Measurements from ENCODE around the gene RAB4A. TPM values are rescaled to one million over a fixed set of nuclear protein-coding genes. Genes with fewer than 3 reads are reported as not detected.
A peak's percentile ranks its signal among the peaks of the same experiment; 100 is the strongest.

The RAB4A gene, protein sequence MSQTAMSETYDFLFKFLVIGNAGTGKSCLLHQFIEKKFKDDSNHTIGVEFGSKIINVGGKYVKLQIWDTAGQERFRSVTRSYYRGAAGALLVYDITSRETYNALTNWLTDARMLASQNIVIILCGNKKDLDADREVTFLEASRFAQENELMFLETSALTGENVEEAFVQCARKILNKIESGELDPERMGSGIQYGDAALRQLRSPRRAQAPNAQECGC
- 10 to 100 TPM; 24.0 to 47.9 (median 36.9) TPM for total RNA-seq
- polyA plus RNA-seq: 10 to 100 TPM in 1 of 2 donors, 1 to 10 TPM in 1; 9.6 to 11.0 TPM
- 15.7 reads per million, percentile 45 among the genes with 10 or more reads in this experiment for total RNA-seq

DNA sequence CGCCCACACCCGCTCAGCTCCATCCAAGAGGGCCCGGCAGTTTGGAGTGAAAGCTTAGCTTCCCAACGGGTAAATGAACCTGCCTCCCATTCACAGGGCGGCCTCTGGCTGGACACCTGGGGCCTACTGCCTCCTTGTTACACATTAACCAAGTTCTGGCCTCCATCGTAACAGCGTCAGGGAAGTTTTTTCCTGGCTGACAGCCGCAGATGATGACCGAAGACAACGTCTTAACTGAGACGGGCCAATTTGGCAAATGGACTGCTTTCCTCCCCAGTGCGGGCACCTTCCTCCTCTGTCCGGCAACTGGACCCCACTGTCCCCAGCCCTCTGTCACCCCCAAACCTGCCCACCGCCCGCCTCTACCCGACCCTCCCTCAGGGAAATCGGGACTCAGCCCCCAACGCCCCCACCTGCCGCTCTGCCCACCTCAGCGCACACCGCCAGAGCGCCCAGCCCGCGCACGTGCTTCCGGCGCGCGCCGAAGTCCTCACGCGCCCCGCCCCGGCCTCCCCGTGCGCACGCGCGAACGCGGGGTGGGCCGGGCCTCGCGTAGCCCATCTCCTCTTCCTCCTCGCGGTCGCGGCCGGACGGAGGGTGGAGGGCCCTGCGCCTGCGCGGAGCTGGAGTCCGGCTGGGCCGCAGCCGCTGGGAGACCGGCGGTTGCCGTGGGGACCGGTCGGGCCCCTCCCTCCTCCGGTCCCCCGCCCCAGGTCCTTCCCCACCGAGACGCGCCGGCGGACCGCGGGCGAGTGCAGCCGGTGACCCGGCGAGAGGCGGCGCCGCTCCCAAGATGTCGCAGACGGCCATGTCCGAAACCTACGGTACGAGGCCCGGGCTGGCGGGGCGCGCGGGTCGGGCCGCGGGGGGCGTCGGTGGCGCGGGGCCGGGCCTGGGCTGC is at the start of gene RAB4A:
Gene RAB4A (plus strand): TSS at position 565 of the 901 bp plus-strand sequence. CDS start 229 bp downstream, at position 794.
- H3K36me3 ChIP-seq (ENCODE audit: control insufficient read depth in 2 of 3, insufficient read depth in 3 of 3, low read length in 3 of 3): no peaks in the 10 kb centered on the region
- H3K36me3 Mint-ChIP-seq: peaks cover 0 to 15% (median 0%) of the 10 kb centered on the region in 5 donors
- H3K27me3 Mint-ChIP-seq: no peaks in the 10 kb centered on the region
- peak within 1 kb of the TSS; percentile 89 to 99 (median 94) for H3K4me3 Mint-ChIP-seq
- no peaks in the 10 kb centered on the region for H3K9me3 ChIP-seq (ENCODE audit: control insufficient read depth in 2 of 3, low read length in 3 of 3)
- ATAC-seq (peak; percentile 94), DNase-seq (peak; percentile 48 to 85 (median 75))
- peak within 1 kb of the TSS; percentile 77 for H3K4me3 ChIP-seq (ENCODE audit: low read length)
- ChIA-PET CTCF (interaction anchor here (1.8 to 2.5 kb wide), 2 partner anchors 14 to 211 kb away, joined by 4 to 14 read pairs; no protein-coding TSS in a partner anchor), POLR2A (interaction anchor here (0.7 to 1.8 kb wide), 3 partner anchors 7 to 72 kb away, joined by 3 to 5 read pairs (median 4); partner anchors contain the start of gene CCSAP)
- H3K9me3 Mint-ChIP-seq: peaks cover 0 to 9% (median 3%) of the 10 kb centered on the region in 11 donors
- peak within 1 kb of the TSS; percentile 76 to 95 (median 89) for H3K27ac Mint-ChIP-seq
- H3K4me1 ChIP-seq (ENCODE audit: control insufficient read depth in 2 of 2, insufficient read depth in 2 of 2, low read length in 2 of 2): peaks cover 13 to 17% of the 10 kb centered on the region in 2 donors
- peak within 1 kb of the TSS; percentile 62 for H3K27ac ChIP-seq (ENCODE audit: low read depth, low read length)
- H3K27me3 ChIP-seq (ENCODE audit: control insufficient read depth in 2 of 2, insufficient read depth in 2 of 2, low read length in 2 of 2): no peaks in the 10 kb centered on the region
- peaks cover 25 to 45% (median 35%) of the 10 kb centered on the region in 7 donors for H3K4me1 Mint-ChIP-seq
- intact Hi-C loops (cut with micrococcal nuclease): loop anchor here (1.0 to 10.0 kb wide), 11 partner anchors 37 to 1974 kb away; partner anchors contain the start of genes NUP133 (in 2 of the 2), TAF5L (in 2 of the 2), URB2 (in 2 of the 2) and CCSAP (in 1 of the 2)

DNA sequence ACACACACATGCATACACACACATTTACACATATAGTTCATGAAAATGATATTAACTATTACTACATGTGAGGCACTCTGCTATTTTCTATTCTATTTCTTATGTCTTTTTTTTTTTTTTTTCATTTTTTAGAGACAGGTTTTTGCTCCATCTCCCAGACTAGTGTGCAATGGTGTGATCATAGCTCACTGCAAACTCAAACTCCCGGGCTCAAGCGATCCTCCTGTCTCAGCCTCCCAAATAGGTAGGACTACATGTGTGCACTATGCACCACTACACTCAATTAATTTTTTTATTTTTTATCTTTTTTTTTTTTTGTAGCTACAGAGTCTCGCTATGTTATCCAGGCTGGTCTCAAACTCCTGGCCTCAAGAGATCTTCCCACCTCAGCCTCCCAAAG is 48.8 kb upstream of the RAB4A start:
- H3K36me3 Mint-ChIP-seq: no peaks in the 10 kb centered on the region
- H3K36me3 ChIP-seq (ENCODE audit: control insufficient read depth in 2 of 3, insufficient read depth in 3 of 3, low read length in 3 of 3): no peaks in the 10 kb centered on the region
- peaks cover 0 to 3% (median 0%) of the 10 kb centered on the region in 3 experiments for H3K9me3 ChIP-seq (ENCODE audit: control insufficient read depth in 2 of 3, low read length in 3 of 3)
- intact Hi-C loops (cut with micrococcal nuclease): loop anchor here (10.0 kb wide), 2 partner anchors 357 to 717 kb away; no protein-coding TSS in a partner anchor
- no peak overlapping the region for H3K27ac ChIP-seq (ENCODE audit: low read depth, low read length)
- peaks cover 0 to 4% (median 0%) of the 10 kb centered on the region in 7 donors for H3K4me1 Mint-ChIP-seq
- no peak overlapping the region for H3K27ac Mint-ChIP-seq
- DNase-seq (no peak), ATAC-seq (no peak)
- H3K27me3 Mint-ChIP-seq: peaks cover 0 to 4% (median 0%) of the 10 kb centered on the region in 5 donors
- H3K4me1 ChIP-seq (ENCODE audit: control insufficient read depth in 2 of 2, insufficient read depth in 2 of 2, low read length in 2 of 2): peaks cover 0 to 4% of the 10 kb centered on the region in 2 donors
- POLR2A ChIA-PET: interaction anchor here (0.6 kb wide), 1 partner anchor 523 kb away, joined by 4 read pairs; no protein-coding TSS in a partner anchor
- H3K4me3 ChIP-seq (ENCODE audit: low read length): no peak overlapping the region
- no peaks in the 10 kb centered on the region for H3K9me3 Mint-ChIP-seq
- H3K27me3 ChIP-seq (ENCODE audit: control insufficient read depth in 2 of 2, insufficient read depth in 2 of 2, low read length in 2 of 2): no peaks in the 10 kb centered on the region
- CTCF ChIA-PET: no interaction called here
- no peak overlapping the region for H3K4me3 Mint-ChIP-seq

- peaks cover 0 to 7% (median 0%) of the 10 kb centered on the region in 5 donors for H3K27me3 Mint-ChIP-seq
- ChIA-PET CTCF (no interaction called here), POLR2A (interaction anchor here (0.7 kb wide), 1 partner anchor 149 kb away, joined by 3 read pairs; no protein-coding TSS in a partner anchor)
- ATAC-seq (no peak), DNase-seq (no peak)
- H3K27ac ChIP-seq (ENCODE audit: low read depth, low read length): no peak overlapping the region
- peaks cover 0 to 4% of the 10 kb centered on the region in 2 donors for H3K4me1 ChIP-seq (ENCODE audit: control insufficient read depth in 2 of 2, insufficient read depth in 2 of 2, low read length in 2 of 2)
- no peaks in the 10 kb centered on the region for H3K9me3 Mint-ChIP-seq
- H3K27ac Mint-ChIP-seq: no peak overlapping the region
- no peaks in the 10 kb centered on the region for H3K36me3 ChIP-seq (ENCODE audit: control insufficient read depth in 2 of 3, insufficient read depth in 3 of 3, low read length in 3 of 3)
- intact Hi-C loops (cut with micrococcal nuclease): loop anchor here (10.0 kb wide), 2 partner anchors 359 to 719 kb away; no protein-coding TSS in a partner anchor
- peaks cover 4 to 13% (median 7%) of the 10 kb centered on the region in 7 donors for H3K4me1 Mint-ChIP-seq
- no peaks in the 10 kb centered on the region for H3K36me3 Mint-ChIP-seq
- H3K4me3 Mint-ChIP-seq: no peak overlapping the region
- H3K9me3 ChIP-seq (ENCODE audit: control insufficient read depth in 2 of 3, low read length in 3 of 3): peaks cover 0 to 3% (median 0%) of the 10 kb centered on the region in 3 experiments
- no peak overlapping the region for H3K4me3 ChIP-seq (ENCODE audit: low read length)
- no peaks in the 10 kb centered on the region for H3K27me3 ChIP-seq (ENCODE audit: control insufficient read depth in 2 of 2, insufficient read depth in 2 of 2, low read length in 2 of 2)
These were observed 47.4 kb upstream of the RAB4A start for GRCh38 chr1:229223498-229223897.

DNA sequence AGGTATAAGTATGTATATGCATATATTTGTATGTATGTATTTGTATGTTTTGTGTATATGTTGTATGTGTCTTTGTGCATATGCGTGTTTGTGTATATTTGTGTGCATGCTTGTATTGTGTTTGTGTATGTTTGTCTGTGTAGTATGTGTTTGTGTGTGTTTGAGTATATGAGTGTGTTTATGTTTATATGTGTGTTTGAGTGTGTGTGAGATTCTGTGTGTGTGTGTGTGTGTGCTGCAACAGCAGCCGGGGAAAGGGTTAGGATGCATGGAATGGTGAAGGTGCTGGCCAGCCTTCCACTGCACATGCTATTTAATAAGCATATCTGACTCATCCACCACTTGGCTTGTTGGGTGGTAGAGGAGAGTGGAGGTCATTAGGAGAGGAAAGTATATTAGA is 46.6 kb upstream of the RAB4A start:
- ChIA-PET CTCF (no interaction called here), POLR2A (no interaction called here)
- Mint-ChIP-seq H3K27me3 (peaks cover 0 to 12% (median 0%) of the 10 kb centered on the region in 5 donors), H3K4me1 (peaks cover 4 to 17% (median 10%) of the 10 kb centered on the region in 7 donors), H3K9me3 (no peaks in the 10 kb centered on the region), H3K4me3 (no peak overlapping the region), H3K36me3 (no peaks in the 10 kb centered on the region), H3K27ac (no peak overlapping the region)
- Histone ChIP-seq H3K36me3 (ENCODE audit: control insufficient read depth in 2 of 3, insufficient read depth in 3 of 3, low read length in 3 of 3) (no peaks in the 10 kb centered on the region), H3K27ac (ENCODE audit: low read depth, low read length) (no peak overlapping the region), H3K27me3 (ENCODE audit: control insufficient read depth in 2 of 2, insufficient read depth in 2 of 2, low read length in 2 of 2) (no peaks in the 10 kb centered on the region), H3K9me3 (ENCODE audit: control insufficient read depth in 2 of 3, low read length in 3 of 3) (peaks cover 0 to 3% (median 0%) of the 10 kb centered on the region in 3 experiments), H3K4me3 (ENCODE audit: low read length) (no peak overlapping the region), H3K4me1 (ENCODE audit: control insufficient read depth in 2 of 2, insufficient read depth in 2 of 2, low read length in 2 of 2) (peaks cover 0 to 4% of the 10 kb centered on the region in 2 donors)
- intact Hi-C loops (cut with micrococcal nuclease): loop anchor here (10.0 kb wide), 2 partner anchors 360 to 720 kb away; no protein-coding TSS in a partner anchor
- DNase-seq: no peak
- no peak for ATAC-seq

DNA sequence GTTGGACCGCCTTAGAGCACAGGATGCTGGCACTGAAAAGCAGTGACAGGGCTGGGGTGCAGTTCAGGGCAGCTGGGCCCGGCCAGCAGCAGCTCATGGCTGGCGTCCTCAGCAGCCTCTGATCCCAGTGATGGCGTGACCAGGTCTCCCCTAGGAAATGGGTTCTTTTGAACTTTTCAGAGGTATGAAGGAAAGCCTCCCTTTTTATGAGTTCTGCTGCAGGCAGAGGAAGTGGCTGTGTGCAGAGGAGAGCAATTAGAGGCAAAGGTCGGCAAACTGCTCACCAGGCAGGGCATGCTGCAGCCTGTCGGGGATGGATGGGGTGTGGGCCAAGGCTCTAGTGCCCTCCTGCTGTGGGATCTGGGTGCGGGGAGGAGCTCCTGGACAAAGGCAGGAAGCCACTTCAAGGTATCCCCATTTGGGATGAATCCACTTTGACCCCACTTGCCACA is 45.6 kb upstream of the RAB4A start:
- no peak overlapping the region for H3K4me3 ChIP-seq (ENCODE audit: low read length)
- no peak for ATAC-seq
- no peak for DNase-seq
- H3K4me1 Mint-ChIP-seq: peaks cover 4 to 25% (median 17%) of the 10 kb centered on the region in 7 donors
- H3K36me3 ChIP-seq (ENCODE audit: control insufficient read depth in 2 of 3, insufficient read depth in 3 of 3, low read length in 3 of 3): no peaks in the 10 kb centered on the region
- no peaks in the 10 kb centered on the region for H3K27me3 ChIP-seq (ENCODE audit: control insufficient read depth in 2 of 2, insufficient read depth in 2 of 2, low read length in 2 of 2)
- POLR2A ChIA-PET: no interaction called here
- intact Hi-C loops (cut with micrococcal nuclease): loop anchor here (10.0 kb wide), 2 partner anchors 361 to 721 kb away; no protein-coding TSS in a partner anchor
- no peak overlapping the region for H3K27ac ChIP-seq (ENCODE audit: low read depth, low read length)
- no peaks in the 10 kb centered on the region for H3K36me3 Mint-ChIP-seq
- H3K27ac Mint-ChIP-seq: peak overlapping the region in 1 of 9 donors; percentile 44
- no peaks in the 10 kb centered on the region for H3K9me3 Mint-ChIP-seq
- no peak overlapping the region for H3K4me3 Mint-ChIP-seq
- peaks cover 0 to 3% (median 0%) of the 10 kb centered on the region in 3 experiments for H3K9me3 ChIP-seq (ENCODE audit: control insufficient read depth in 2 of 3, low read length in 3 of 3)
- H3K27me3 Mint-ChIP-seq: peaks cover 0 to 21% (median 5%) of the 10 kb centered on the region in 5 donors
- CTCF ChIA-PET: interaction anchor here (0.8 to 7.0 kb wide), 5 partner anchors 20 to 561 kb away, joined by 3 to 106 read pairs (median 5); no protein-coding TSS in a partner anchor
- peaks cover 0 to 4% of the 10 kb centered on the region in 2 donors for H3K4me1 ChIP-seq (ENCODE audit: control insufficient read depth in 2 of 2, insufficient read depth in 2 of 2, low read length in 2 of 2)
